ENCODE measurements around the gene IRAK4.

DNA sequence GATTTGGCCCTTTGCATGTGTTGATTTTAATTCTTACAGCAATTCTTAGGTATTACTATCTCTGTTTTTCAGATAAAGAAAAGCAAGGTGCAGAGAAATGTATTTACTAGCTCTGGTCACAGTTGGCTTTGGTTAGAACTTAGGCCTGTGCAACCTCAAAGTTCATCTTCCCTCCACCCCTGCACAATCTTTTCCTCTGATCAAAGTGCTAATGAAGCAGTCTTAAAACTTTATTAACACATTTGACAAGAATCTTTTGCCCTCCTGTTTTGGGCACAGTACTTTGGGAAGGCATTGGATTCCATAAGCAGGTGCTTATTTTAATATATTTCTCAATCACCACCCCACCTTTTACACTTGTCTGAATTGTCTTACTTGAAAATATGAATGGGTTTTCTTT lies 2.7 kb downstream of the IRAK4 start:
- TF ChIP-seq, protein P1, sequence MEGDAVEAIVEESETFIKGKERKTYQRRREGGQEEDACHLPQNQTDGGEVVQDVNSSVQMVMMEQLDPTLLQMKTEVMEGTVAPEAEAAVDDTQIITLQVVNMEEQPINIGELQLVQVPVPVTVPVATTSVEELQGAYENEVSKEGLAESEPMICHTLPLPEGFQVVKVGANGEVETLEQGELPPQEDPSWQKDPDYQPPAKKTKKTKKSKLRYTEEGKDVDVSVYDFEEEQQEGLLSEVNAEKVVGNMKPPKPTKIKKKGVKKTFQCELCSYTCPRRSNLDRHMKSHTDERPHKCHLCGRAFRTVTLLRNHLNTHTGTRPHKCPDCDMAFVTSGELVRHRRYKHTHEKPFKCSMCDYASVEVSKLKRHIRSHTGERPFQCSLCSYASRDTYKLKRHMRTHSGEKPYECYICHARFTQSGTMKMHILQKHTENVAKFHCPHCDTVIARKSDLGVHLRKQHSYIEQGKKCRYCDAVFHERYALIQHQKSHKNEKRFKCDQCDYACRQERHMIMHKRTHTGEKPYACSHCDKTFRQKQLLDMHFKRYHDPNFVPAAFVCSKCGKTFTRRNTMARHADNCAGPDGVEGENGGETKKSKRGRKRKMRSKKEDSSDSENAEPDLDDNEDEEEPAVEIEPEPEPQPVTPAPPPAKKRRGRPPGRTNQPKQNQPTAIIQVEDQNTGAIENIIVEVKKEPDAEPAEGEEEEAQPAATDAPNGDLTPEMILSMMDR (IDR thresholded peaks at IDR 0.05; ENCODE audit: poor library complexity): no peak
- TF ChIP-seq EZH2phosphoT487 (IDR thresholded peaks at IDR 0.05; ENCODE audit: low read depth, severe bottlenecking, unreplicated experiment): no peak

Measured in hepatocyte (in vitro differentiated cells).